Measurements from ENCODE around the gene DRC3.

Gene DRC3

GRCh38 chr17:17975436-17975835, 2.8 kb downstream of the DRC3 start:
- TF ChIP-seq CTCF (IDR thresholded peaks at IDR 0.05) = no peak

GRCh38 chr17:17976931-17977570, 4.4 kb downstream of the DRC3 start:
- TF ChIP-seq CTCF (IDR thresholded peaks at IDR 0.05) = no peak

DNA sequence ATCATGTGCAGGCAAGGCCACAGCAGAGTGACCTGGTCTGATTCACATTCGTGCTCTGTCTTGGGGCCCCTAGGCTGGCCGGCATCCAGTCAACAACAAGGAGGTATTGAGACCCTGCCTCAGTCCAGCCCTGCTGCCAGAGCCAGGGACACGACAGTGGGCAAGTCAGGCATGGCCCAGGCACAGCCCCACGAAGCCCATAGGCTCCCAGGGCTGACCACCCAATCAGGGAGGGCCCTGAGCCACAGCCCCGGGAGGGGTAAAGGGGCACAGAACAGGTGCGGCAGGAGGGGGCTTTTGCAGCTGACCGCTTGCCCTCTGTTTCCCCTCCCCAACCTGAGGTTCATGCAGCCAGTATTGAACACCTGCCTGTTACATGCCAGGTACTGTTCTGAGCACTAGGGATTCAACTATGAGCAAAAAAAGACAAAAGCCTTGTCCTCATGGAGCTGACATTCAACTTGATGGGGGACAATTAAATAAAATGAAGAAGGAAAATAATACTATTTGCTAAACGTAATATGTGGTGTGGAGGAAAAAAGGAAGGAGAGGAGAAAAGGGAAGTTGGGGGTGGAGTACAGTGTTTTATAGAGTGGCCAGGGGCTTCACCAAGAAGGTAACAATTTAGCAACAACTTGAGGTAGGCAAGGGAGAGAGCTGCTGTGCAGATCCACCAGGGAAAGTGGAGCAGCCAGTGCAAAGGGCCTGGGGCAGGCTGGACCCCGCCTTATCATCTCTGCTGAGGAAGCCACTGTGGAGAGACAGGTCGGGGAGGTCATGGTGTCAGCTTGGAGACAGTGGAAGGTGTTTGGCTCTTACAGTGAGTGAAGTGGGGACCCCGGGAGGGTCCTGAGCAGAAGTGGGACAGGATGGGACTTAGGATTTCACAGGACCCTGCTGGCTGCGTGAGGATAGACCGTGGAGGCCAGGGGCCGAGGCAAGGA, 6.1 kb downstream of the DRC3 start:
- TF ChIP-seq CTCF (IDR thresholded peaks at IDR 0.05) = no peak

DNA sequence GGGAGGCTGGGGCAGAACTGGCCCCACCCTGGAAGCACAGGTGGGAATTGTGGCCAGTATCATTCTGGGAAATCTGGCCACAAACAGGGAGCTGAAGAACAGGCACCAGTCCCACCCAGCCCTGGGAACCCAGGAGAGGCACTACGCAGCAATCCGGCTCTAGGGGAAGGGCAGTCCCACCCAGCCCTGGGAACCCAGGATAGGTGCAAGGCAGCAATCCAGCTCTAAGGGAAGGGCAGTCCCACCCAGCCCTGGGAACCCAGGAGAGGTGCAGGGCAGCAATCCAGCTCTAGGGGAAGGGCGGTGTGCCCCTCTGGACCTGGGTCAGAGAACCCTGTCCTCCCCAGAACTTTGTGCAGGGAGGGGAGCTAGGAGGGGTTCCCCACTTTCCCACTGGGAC, 7.1 kb downstream of the DRC3 start:
- TF ChIP-seq CTCF (IDR thresholded peaks at IDR 0.05) = no peak

DNA sequence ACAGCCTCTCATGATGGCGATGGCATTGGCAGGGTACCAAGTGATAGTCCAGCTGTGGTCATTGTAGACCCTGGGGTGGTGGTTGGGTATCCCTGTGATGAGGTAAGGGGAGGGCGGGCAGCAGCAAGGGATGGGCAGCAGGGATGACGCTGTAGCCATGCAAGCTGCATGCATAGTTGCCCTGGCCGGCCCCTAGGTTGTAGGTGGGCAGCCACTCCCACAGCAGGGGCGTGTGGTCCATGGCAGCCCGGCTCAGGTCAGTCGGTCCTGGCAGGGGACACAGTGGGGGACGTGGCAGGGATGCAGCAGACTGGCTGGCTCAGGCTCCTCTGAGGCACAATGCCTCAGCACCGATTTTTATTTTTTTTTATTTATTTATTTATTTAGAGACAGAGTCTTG, 8.7 kb downstream of the DRC3 start:
- TF ChIP-seq CTCF (IDR thresholded peaks at IDR 0.05) = no peak

DNA sequence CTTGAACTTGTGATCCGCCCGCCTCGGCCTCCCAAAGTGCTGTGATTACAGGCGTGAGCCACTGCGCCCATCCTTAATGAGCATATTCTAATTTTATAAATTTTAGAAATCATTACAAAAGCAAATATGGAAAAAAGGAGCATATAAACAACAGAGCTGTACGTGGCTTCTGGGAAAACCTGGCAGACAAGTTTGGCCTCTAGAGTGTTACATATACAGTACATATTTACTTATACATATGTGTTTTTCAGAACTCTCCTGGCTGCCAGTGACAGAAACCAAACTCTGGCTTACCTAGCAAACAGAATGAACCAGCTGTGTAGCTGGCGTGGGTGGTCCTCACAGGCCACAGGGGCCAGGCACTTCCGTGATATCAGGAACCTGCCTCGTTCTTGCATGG, 10.1 kb downstream of the DRC3 start:
- no peak for TF ChIP-seq CTCF (IDR thresholded peaks at IDR 0.05)

GRCh38 chr17:17983376-17983775, 10.7 kb downstream of the DRC3 start:
- TF ChIP-seq CTCF (IDR thresholded peaks at IDR 0.05) = no peak
